GM12865 (cell line): ENCODE measurements around the gene MVD.

ENCODE experiments used
- DNase-seq: peaks from one replicate; pipeline ENCODE4 v3.0.0; 2010; ENCODE audit warnings: low read depth
- H3K4me3 ChIP-seq: 2 replicates; pipeline ENCODE4 v1.5.1; 2011; ENCODE audit warnings: mild to moderate bottlenecking, low read depth, low read length, control low read depth
- CTCF ChIP-seq: IDR thresholded peaks from 2 replicates; pipeline ENCODE4 v1.5.1; 2011; ENCODE audit warnings: low read length, control low read depth, low read depth, inconsistent platforms; ENCODE audit not compliant: insufficient read depth; ENCODE audit errors: missing control alignments

MVD gene

GRCh38 chr16:88655053-88655732 lies 7.7 kb downstream of the MVD start:
- DNase-seq = no peak
- H3K4me3 ChIP-seq = no peak overlapping the region
- no peak for TF ChIP-seq CTCF

GRCh38 chr16:88654363-88655052 lies 8.4 kb downstream of the MVD start:
- H3K4me3 ChIP-seq = no peak overlapping the region
- no peak for DNase-seq
- TF ChIP-seq CTCF = no peak

- no peak overlapping the region for H3K4me3 ChIP-seq
- no peak for TF ChIP-seq CTCF
- DNase-seq = no peak
Observed at GRCh38 chr16:88653596-88654362, 9.1 kb downstream of the MVD start.

- H3K4me3 ChIP-seq = no peak overlapping the region
- TF ChIP-seq CTCF = no peak
- DNase-seq = no peak
Observed at GRCh38 chr16:88653101-88653500, 9.8 kb downstream of the MVD start.

GRCh38 chr16:88652762-88653063 lies 10.2 kb downstream of the MVD start:
- H3K4me3 ChIP-seq = no peak overlapping the region
- DNase-seq = no peak
- TF ChIP-seq CTCF = no peak

- H3K4me3 ChIP-seq = peak overlapping the region; percentile 51
- peak; percentile 51 for DNase-seq
Observed at GRCh38 chr16:88651989-88652761, 10.7 kb downstream of the MVD start.

More at GRCh38 chr16:88651989-88652761, 10.7 kb downstream of the MVD start:
- no peak for TF ChIP-seq CTCF
